H1 (cell line): ENCODE measurements around the gene ELL. TPM values are rescaled to one million over a fixed set of nuclear protein-coding genes. Genes with fewer than 3 reads are reported as not detected.

Experiments used
- CTCF ChIA-PET: fragments of 300-600 bp; sonication (Branson Sonifier 250); formaldehyde crosslinking; loops from one replicate; lab custom pipeline; 2021; ENCODE audit not compliant: partially characterized antibody; lab: Charles Lee
- POLR2A ChIA-PET: fragments of 300-600 bp; sonication (Branson Sonifier 250); formaldehyde crosslinking; loops from one replicate; lab custom pipeline; 2021; ENCODE audit warnings: inconsistent platforms; ENCODE audit not compliant: partially characterized antibody; lab: Charles Lee
- DNase-seq, 2 experiments: peaks; one replicate each; pipeline versions ENCODE4 v3.0.0 to v3.0.0-alpha.2; 2010 to 2022; ENCODE audit warnings: low spot score in 2 of 2, low read depth in 1 of 2, mixed read lengths in 1 of 2
- FAIRE-seq: peaks from 2 replicates; lab custom pipeline; 2011; peaks lifted over from hg19 to GRCh38; lab: Jason Lieb, UNC
- H2AFZ ChIP-seq: 2 replicates; pipeline ENCODE4 v1.8.1; 2012; ENCODE audit warnings: low read length, inconsistent platforms
- H2AK5ac ChIP-seq: 2 replicates; pipeline ENCODE4 v1.6.1; 2013; ENCODE audit warnings: low read depth, low read length
- H2BK120ac ChIP-seq: replicated peaks from 2 replicates; pipeline ENCODE3; 2013; ENCODE audit warnings: low read depth, low read length, inconsistent platforms
- H2BK12ac ChIP-seq: 2 replicates; pipeline ENCODE4 v1.6.1; 2013; ENCODE audit warnings: low read depth, low read length
- H2BK15ac ChIP-seq: 2 replicates; pipeline ENCODE4 v1.6.1; 2013; ENCODE audit warnings: low read length
- H2BK20ac ChIP-seq: 2 replicates; pipeline ENCODE4 v1.6.1; 2013; ENCODE audit warnings: low read length
- H2BK5ac ChIP-seq: 2 replicates; pipeline ENCODE4 v1.6.1; 2013; ENCODE audit warnings: low read depth, low read length
- H3K14ac ChIP-seq: 2 replicates; pipeline ENCODE4 v1.6.1; 2013; ENCODE audit warnings: inconsistent platforms; ENCODE audit not compliant: insufficient read length
- H3K18ac ChIP-seq: 2 replicates; pipeline ENCODE4 v1.6.1; 2013; ENCODE audit warnings: low read length; ENCODE audit errors: extremely low read depth
- H3K23ac ChIP-seq: 2 replicates; pipeline ENCODE4 v1.6.1; 2013; ENCODE audit warnings: inconsistent platforms; ENCODE audit not compliant: insufficient read length
- H3K23me2 ChIP-seq: 2 replicates; pipeline ENCODE4 v1.6.1; 2013; ENCODE audit warnings: low read depth, low read length
- H3K27ac ChIP-seq: 2 replicates; pipeline ENCODE4 v1.6.1; 2011; ENCODE audit warnings: low read depth, low read length, inconsistent platforms
- H3K27me3 ChIP-seq, 4 experiments: replicated peaks in 1 of 4; 1 replicate in 1 of 4; 2 replicates in 3 of 4; pipeline versions ENCODE4 v1.6.1 to v1.8.1; 2011 to 2013; ENCODE audit warnings: low read length in 3 of 4, mild to moderate bottlenecking in 3 of 4, inconsistent platforms in 2 of 4, mixed read lengths in 2 of 4, moderate library complexity in 1 of 4; ENCODE audit not compliant: control insufficient read depth in 3 of 4, insufficient read depth in 3 of 4; ENCODE audit errors: extremely low read depth in 1 of 4
- H3K36me3 ChIP-seq, 4 experiments: 2 replicates each; pipeline versions ENCODE4 v1.6.1 to v1.8.1; 2011 to 2013; ENCODE audit warnings: mild to moderate bottlenecking in 4 of 4, low read length in 3 of 4, moderate library complexity in 2 of 4, control low read depth in 1 of 4, inconsistent platforms in 1 of 4; ENCODE audit not compliant: insufficient read depth in 4 of 4, control insufficient read depth in 2 of 4
- H3K4ac ChIP-seq: replicated peaks from 2 replicates; pipeline ENCODE3; 2013; ENCODE audit warnings: low read length, low read depth, mixed read lengths, inconsistent platforms; ENCODE audit not compliant: insufficient read length
- H3K4me1 ChIP-seq, 4 experiments: replicated peaks in 1 of 4; 1 replicate in 1 of 4; 2 replicates in 3 of 4; pipeline versions ENCODE4 v1.6.1 to v1.8.1; 2011 to 2013; ENCODE audit warnings: low read length in 3 of 4, inconsistent platforms in 2 of 4, mixed read lengths in 1 of 4; ENCODE audit not compliant: insufficient read depth in 4 of 4, control insufficient read depth in 3 of 4
- H3K4me2 ChIP-seq, 2 experiments: 2 replicates each; pipeline versions ENCODE4 v1.6.1 to v1.8.1; 2011 to 2013; ENCODE audit warnings: low read depth in 2 of 2, low read length in 2 of 2, control low read depth in 1 of 2, inconsistent platforms in 1 of 2, mild to moderate bottlenecking in 1 of 2; ENCODE audit not compliant: insufficient read depth in 1 of 2
- H3K4me3 ChIP-seq, 4 experiments: fragments of 200-600, 300-600 bp in 1 of 4; sonication (generic), shearing (Covaris generic), sonication (Bioruptor Twin) in 1 of 4; 2 replicates each; pipeline versions ENCODE4 v1.5.1 to v1.8.1; 2011 to 2016; ENCODE audit warnings: low read length in 4 of 4, low read depth in 3 of 4, control low read depth in 2 of 4, inconsistent platforms in 2 of 4, mild to moderate bottlenecking in 2 of 4, mixed read lengths in 1 of 4, moderate library complexity in 1 of 4; ENCODE audit not compliant: insufficient read depth in 2 of 4; ENCODE audit errors: extremely low read depth in 1 of 4
- H3K56ac ChIP-seq: replicated peaks from 2 replicates; pipeline ENCODE3; 2013; ENCODE audit warnings: low read depth, mild to moderate bottlenecking, mixed read lengths, low read length, inconsistent platforms; ENCODE audit not compliant: insufficient read length
- H3K79me1 ChIP-seq: 2 replicates; pipeline ENCODE4 v1.6.1; 2013; ENCODE audit warnings: low read depth, low read length, control low read depth
- H3K79me2 ChIP-seq, 2 experiments: 2 replicates each; pipeline versions ENCODE4 v1.6.1 to v1.8.1; 2012 to 2013; ENCODE audit warnings: low read length in 2 of 2, mild to moderate bottlenecking in 2 of 2, inconsistent platforms in 1 of 2; ENCODE audit not compliant: insufficient read depth in 2 of 2, control insufficient read depth in 1 of 2
- H3K9ac ChIP-seq, 4 experiments: replicated peaks in 1 of 4; 1 replicate in 1 of 4; 2 replicates in 3 of 4; pipeline versions ENCODE4 v1.6.1 to v1.8.1; 2011 to 2013; ENCODE audit warnings: low read depth in 3 of 4, low read length in 3 of 4, control low read depth in 2 of 4, mild to moderate bottlenecking in 2 of 4, moderate library complexity in 2 of 4, inconsistent platforms in 1 of 4; ENCODE audit errors: extremely low read depth in 1 of 4
- H3K9me3 ChIP-seq, 2 experiments: 2 replicates each; pipeline versions ENCODE4 v1.6.1 to v1.8.1; 2012 to 2013; ENCODE audit warnings: mild to moderate bottlenecking in 2 of 2, moderate library complexity in 2 of 2, control low read depth in 1 of 2, inconsistent platforms in 1 of 2, low read depth in 1 of 2, low read length in 1 of 2, mixed read lengths in 1 of 2; ENCODE audit not compliant: insufficient read depth in 2 of 2
- H4K20me1 ChIP-seq, 2 experiments: replicated peaks in 1 of 2; 2 replicates each; pipeline versions ENCODE3 to v1.8.1; 2011 to 2013; ENCODE audit warnings: inconsistent platforms in 2 of 2, low read length in 2 of 2, mild to moderate bottlenecking in 1 of 2; ENCODE audit not compliant: insufficient read depth in 2 of 2, control insufficient read depth in 1 of 2
- H4K5ac ChIP-seq: 2 replicates; pipeline ENCODE4 v1.6.1; 2013; ENCODE audit warnings: low read length, low read depth, mixed read lengths, inconsistent platforms; ENCODE audit not compliant: insufficient read length
- H4K8ac ChIP-seq: 2 replicates; pipeline ENCODE4 v1.8.0; 2013; ENCODE audit warnings: mild to moderate bottlenecking, moderate library complexity, low read length, inconsistent platforms; ENCODE audit not compliant: insufficient read depth; ENCODE audit errors: extremely low read depth
- H4K91ac ChIP-seq: replicated peaks from 2 replicates; pipeline ENCODE3; 2013; ENCODE audit warnings: low read length, mixed read lengths, inconsistent platforms; ENCODE audit not compliant: insufficient read length
- CREB1 ChIP-seq: IDR thresholded peaks from 2 replicates; pipeline ENCODE4 v1.6.1; 2012; ENCODE audit warnings: inconsistent platforms
- CTCF ChIP-seq, 3 experiments: IDR thresholded peaks; 1 replicate in 2 of 3; 2 replicates in 1 of 3; pipeline versions ENCODE4 v1.5.1 to v1.6.1; 2011; ENCODE audit warnings: low read length in 3 of 3, mild to moderate bottlenecking in 3 of 3, inconsistent platforms in 2 of 3, low read depth in 1 of 3, moderate library complexity in 1 of 3; ENCODE audit not compliant: insufficient read depth in 1 of 3; ENCODE audit errors: control extremely low read depth in 1 of 3
- GABPA ChIP-seq: IDR thresholded peaks from 2 replicates; pipeline ENCODE4 v1.6.1; 2011; ENCODE audit warnings: mild to moderate bottlenecking, low read length, moderate library complexity, borderline replicate concordance; ENCODE audit not compliant: insufficient read depth
- MAFK ChIP-seq: IDR thresholded peaks from 2 replicates; pipeline ENCODE4 v1.6.1; 2012; ENCODE audit warnings: low read depth, mild to moderate bottlenecking, improper control_type of control experiment, low read length
- MAX ChIP-seq: IDR thresholded peaks from 2 replicates; pipeline ENCODE4 v1.6.1; 2012; ENCODE audit warnings: inconsistent platforms
- POLR2AphosphoS5 ChIP-seq: IDR thresholded peaks from 2 replicates; pipeline ENCODE4 v1.6.1; 2011; ENCODE audit warnings: low read depth, low read length
- SIN3A ChIP-seq, 2 experiments: IDR thresholded peaks in 1 of 2; conservative IDR thresholded peaks in 1 of 2; 2 replicates each; pipeline ENCODE4 v1.6.1; 2011 to 2012; ENCODE audit warnings: low read length in 2 of 2, improper control_type of control experiment in 1 of 2, low read depth in 1 of 2, mild to moderate bottlenecking in 1 of 2
- WGBS, 2 experiments: shearing (Covaris generic) in 1 of 2; methylation state at CpG; one replicate each; pipeline versions ENCODE4 v1.1.6 to v1.1.7; 2013 to 2015; ENCODE audit warnings: low lambda C conversion rate in 2 of 2, mixed read lengths in 2 of 2, inconsistent platforms in 1 of 2, low coverage in 1 of 2, missing lambda C conversion rate in 1 of 2; ENCODE audit not compliant: insufficient replicate concordance in 2 of 2, insufficient coverage in 1 of 2, insufficient read length in 1 of 2; ENCODE audit errors: extremely low coverage in 1 of 2, missing lambda C conversion rate in 1 of 2; 5-methylcytosine and 5-hydroxymethylcytosine counted together
- polyA plus RNA-seq, 7 experiments: library from polyadenylated mRNA; depleted of rRNA in 3 of 7; stranded (reverse) in 5 of 7; unstranded in 2 of 7; fragments of >200 nt in 5 of 7; fragments of 200-250 nt in 2 of 7; gene quantifications; 1 replicate in 5 of 7; 2 replicates in 1 of 7; 4 replicates in 1 of 7; pipeline versions ENCODE4 v1.2.1 to v1.2.3, GENCODE V29; 2011 to 2013; ENCODE audit warnings: missing spikeins in 2 of 7, mixed read lengths in 2 of 7
- total RNA-seq: library from RNA; stranded (reverse); fragmentation: NEBNext Ultra II Directional; extraction: Animal tissue kit (Norgen Biotek cat#: 25700); gene quantifications from 2 replicates; pipeline ENCODE4 v1.2.1, GENCODE V29; 2021

Gene ELL
- total and polyA plus RNA-seq, 2 of the 8 experiments (the other 6 are each of a cell fraction or from before 2014, with no cell fraction given) = 5.2 to 10.5 TPM

GRCh38 chr19:18520848-18521691 is 800 bp downstream of the ELL start:
- Histone ChIP-seq H3K9me3 (no peaks in the 10 kb centered on the region), H3K23me2 (peaks cover 10% of the 10 kb centered on the region; the same call in 1 of the 2 replicates), H3K79me2 (peaks cover 0 to 39% of the 10 kb centered on the region in 2 experiments; a peak in 2 of 4 replicates), H2AFZ (no peak overlapping the region), H2BK12ac (no peak overlapping the region), H3K14ac (no peak overlapping the region), H3K4ac (no peak overlapping the region), H3K36me3 (no peaks in the 10 kb centered on the region), H3K4me2 (peak overlapping the region; percentile 69 to 94), H3K18ac (no peak overlapping the region), H4K91ac (no peak overlapping the region), H2BK15ac (no peak overlapping the region), H3K9ac (peak overlapping the region; percentile 87 to 91 (median 88)), H3K79me1 (peaks cover 9% of the 10 kb centered on the region), H2BK5ac (peak overlapping the region; percentile 88; the same call in 1 of the 2 replicates), H2BK20ac (no peak overlapping the region), H3K4me1 (peaks cover 0 to 3% (median under 1%) of the 10 kb centered on the region in 4 experiments; a peak in 4 of 7 replicates), H4K20me1 (peaks cover 3 to 13% of the 10 kb centered on the region in 2 experiments), H3K56ac (no peak overlapping the region), H3K23ac (no peak overlapping the region), H3K4me3 (peak overlapping the region; percentile 88 to 98 (median 89)), H4K8ac (peak overlapping the region; percentile 94; the same call in 1 of the 2 replicates), H3K27ac (peak overlapping the region; percentile 76; the same call in 1 of the 2 replicates), H2BK120ac (no peak overlapping the region), H3K27me3 (no peaks in the 10 kb centered on the region), H4K5ac (no peak overlapping the region), H2AK5ac (no peak overlapping the region)
- ChIA-PET CTCF (interaction anchor here (0.6 to 32.9 kb wide), 29 partner anchors 10 to 971 kb away, joined by 3 to 458 read pairs (median 4); partner anchors contain the start of gene REX1BD), POLR2A (interaction anchor here (0.8 to 4.0 kb wide), 13 partner anchors 9 to 239 kb away, joined by 3 to 19 read pairs (median 4); partner anchors contain the start of genes JUND, KXD1, REX1BD and UBA52)
- no peak for FAIRE-seq
- DNase-seq = peak in 1 of 2 experiments; percentile 59
- 6% methylated on average over 38 of the region's 41 CpGs; no CpG with 5 or more reads in 1 of the 2 experiments for WGBS, 2 experiments
- TF ChIP-seq MAFK = no peak
- peak in 1 of 2 experiments; percentile 30; a peak in 1 of 4 replicates for TF ChIP-seq SIN3A (conservative IDR thresholded peaks at IDR 0.05 in 1 of 2, IDR thresholded peaks at IDR 0.05 in 1 of 2; ENCODE audit: low read depth in 1 of 2, low read length in 2 of 2)
- peak in 1 of 3 experiments; percentile 2; a peak in 1 of 4 replicates for TF ChIP-seq CTCF (IDR thresholded peaks at IDR 0.05; ENCODE audit: control extremely low read depth in 1 of 3, insufficient read depth in 1 of 3, low read depth in 1 of 3, low read length in 3 of 3)
- TF ChIP-seq CREB1 = no peak
- no peak for TF ChIP-seq POLR2AphosphoS5
- no peak for TF ChIP-seq MAX
- no peak for TF ChIP-seq GABPA
